Cortex of kidney (tissue), 1 donor: ENCODE data around the gene RALGPS2.
"Not testable (repeated sequence)": the region's sequence is repeated elsewhere in the genome, so short reads cannot be mapped to it uniquely, and the experiment has no call there.

Experiments used
- DNase-seq: peaks from one replicate; lab custom pipeline; 2025; lab: John Stamatoyannopoulos, UW

Gene RALGPS2

DNA sequence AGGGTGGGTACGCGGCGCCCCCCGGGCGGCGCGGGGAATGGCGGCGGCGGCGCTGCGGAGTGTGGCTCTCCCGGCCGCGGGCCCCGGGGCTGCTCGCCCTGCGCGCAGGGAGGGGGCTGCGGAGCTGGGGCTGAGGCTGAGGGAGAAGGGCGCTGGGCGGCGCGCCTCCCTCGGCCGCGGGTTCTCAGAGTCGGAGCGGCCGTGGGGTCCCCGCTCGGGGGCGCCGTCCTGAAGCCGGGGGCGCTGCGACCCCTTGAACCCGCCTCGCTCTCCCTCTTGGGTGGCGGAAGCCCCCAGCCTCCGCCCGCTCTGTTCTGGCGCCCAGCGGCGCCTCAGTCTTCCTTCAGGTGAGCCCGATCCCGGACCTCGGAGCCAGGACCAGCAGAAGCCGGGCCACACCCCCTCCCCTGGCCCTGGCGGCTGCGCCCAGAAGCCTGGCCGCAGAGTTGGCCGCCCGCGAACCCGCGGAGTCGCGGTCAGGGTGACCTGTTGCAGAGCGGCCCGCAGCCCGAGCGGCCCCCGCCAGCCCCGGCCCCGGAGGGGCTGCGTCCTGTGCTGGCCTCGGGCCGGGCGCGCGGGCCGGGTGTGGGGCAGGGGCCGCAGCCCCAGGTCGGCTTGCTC lies 532 bp downstream of the RALGPS2 start:
- DNase-seq, result no peak

DNA sequence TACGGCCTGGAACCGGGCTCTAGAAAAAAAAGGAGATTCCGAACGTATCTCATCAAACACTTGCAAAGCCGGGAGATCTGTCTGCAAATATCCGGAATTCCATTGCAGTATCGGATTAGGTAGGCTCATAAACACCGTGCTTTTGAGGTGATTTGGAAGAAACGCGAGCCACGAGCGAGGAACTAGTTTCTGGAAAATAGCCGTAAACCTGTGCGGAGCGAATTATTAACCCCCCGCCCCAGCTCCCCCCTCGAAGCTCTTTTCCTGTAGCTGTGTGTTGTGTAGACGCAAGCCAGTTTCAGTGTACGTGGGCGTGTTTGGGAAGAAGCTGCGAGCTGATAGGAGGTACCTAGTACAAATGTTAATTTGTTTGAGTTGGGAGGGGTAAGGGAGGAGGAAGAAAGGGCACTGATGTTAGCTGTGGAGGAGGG lies 1.1 kb downstream of the RALGPS2 start:
- no peak for DNase-seq

DNA sequence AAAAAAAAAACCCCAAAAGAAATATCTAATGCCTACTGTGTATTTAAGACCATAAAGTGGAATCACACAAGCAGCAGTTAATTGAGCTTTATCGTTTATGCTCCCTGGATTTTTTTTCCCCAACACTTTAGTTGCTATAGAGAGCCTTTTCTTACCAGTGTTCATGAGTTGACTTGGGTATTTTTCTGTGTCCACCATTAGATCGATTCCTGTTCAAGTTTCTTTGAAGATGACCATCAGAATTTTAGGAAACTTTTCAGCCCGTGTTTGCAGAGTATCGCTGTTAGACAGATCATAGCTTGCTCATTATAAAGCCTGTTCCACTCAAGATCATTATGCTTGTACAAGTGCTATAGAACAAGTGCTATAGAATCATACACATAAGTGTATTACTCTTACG lies 1.5 kb downstream of the RALGPS2 start:
- no peak for DNase-seq

GRCh38 chr1:178727014-178727895 lies 2.2 kb downstream of the RALGPS2 start:
- DNase-seq, result no peak

DNA sequence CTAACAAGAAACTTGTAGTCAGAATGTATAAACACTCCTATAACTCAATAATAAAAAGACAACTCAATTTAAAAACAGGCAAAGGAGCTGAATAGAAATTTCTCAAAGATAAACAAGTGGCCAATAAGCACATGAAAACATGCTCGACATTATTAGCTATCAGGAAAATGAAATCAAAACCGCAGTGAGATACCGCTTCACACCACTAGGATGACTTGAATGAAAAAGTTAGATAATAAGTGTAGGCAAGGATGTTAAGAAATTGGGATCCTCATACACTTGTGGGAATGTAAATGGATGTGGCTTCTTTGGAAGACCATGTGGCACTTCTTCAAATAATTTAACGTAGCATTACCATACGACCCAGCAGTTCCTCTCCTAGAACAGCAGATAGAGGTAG lies 8.9 kb downstream of the RALGPS2 start:
- DNase-seq, result no peak

- DNase-seq, result no peak
Observed at GRCh38 chr1:178738780-178739179, 13.7 kb downstream of the RALGPS2 start.

DNA sequence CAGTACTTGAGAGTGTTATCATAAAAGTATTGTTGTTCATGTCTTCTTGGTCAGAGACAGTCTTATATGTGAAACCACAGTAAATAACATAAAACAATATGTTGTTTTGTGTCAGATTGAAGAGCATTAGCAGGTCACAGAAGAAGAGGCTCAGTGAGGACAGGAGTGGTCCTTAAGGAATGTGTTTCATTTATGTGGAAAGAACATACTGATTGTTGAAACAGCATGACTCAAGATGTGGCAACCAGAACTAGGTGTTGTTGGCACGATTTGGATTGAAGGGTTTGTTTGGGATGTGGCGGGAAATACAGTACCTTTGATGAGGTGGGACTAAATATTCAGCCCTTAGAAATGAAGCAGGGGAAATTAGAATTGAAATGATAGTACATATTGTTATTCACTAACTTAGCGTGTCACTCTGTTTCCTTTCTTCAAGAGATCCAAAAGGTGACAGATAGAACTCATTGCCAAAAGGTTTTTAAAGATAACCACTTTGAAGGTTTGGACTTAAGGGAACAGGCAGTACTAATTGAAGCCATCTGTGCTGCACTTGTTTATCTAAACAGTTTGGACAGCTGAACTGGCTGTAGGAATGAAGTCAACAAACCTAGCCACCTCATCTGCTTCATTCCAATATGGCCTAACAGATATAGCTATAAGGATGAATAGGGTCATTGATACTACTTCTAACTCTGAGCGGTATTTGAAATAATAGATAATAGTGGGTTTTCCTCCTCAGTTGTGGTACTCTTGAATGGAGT lies 14.4 kb downstream of the RALGPS2 start:
- DNase-seq, result no peak

DNA sequence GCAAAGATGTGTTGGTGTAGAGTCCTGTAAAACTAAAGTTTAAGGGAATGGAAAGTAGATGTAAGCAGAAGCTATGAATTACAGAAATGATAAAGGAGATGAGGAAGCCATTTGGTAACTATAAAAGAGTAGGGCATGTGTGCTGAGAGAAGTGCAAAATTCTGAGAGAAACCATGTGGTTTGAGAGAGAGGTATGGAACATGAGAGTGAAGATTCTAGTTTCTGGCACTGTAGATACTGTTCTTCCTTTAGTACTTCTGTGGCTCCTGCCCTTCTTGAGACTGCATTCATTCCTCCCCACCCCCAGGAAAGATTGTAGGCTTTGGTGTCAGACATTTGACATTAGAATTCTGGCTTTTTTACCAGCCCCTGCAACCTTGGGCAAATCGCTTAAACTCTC lies 15.4 kb downstream of the RALGPS2 start:
- no peak for DNase-seq

DNA sequence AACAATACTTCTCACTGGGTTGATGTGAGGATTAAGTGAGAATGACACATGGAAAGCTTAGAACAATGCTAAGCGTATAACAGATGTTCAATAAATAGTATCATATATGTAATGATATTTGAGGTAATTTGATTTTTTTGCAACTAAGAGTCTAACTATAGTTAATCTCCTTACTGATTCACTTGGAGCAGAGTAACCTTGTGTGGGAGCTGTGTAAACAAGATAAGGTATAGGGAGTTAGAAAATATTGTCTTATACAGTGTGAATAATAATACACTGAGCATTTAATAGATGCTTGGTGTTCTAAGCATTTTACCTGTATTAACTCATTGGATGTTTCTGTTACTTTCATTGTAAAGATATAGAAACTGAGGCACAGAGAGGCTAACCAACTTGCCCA lies 15.9 kb downstream of the RALGPS2 start:
- no peak for DNase-seq

DNA sequence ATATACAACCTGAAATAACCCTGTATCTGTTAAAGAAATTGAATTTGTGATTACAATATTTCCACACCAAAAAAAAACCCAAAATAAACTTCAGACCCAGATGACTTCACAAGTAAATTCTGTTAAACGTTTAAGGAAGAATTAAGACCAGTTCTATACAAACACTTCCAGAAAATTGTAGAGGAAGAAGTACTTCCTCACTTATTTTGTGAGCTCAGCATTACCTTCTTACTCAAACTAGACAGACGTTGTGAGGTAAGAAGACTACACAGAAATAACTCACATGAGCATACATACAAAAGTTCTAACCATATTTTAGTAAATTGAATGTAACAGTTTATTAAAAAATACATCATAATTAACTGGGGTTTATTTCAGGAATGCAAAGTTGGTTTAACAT lies 18.8 kb downstream of the RALGPS2 start:
- no peak for DNase-seq

DNA sequence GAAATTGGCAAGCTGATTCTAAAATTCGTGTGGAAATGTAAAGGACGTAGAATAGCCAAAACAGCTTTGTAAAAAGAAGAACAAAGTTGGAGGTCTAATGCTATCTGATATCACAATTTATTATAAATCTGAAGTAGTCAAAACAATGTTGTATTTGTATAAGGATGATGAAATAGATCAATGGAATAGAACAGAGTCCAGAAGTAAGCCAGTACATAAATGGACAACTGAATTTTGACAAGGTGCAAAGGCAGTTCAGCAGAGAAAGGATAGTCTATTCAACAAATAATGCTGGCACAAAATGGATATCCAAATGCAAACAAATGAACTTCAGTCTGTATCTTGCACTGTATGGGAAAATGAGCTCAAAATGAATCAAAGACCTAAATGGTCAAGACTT lies 20.2 kb downstream of the RALGPS2 start:
- DNase-seq, result no peak

GRCh38 chr1:178746345-178746744 lies 21.3 kb downstream of the RALGPS2 start:
- no peak for DNase-seq

DNA sequence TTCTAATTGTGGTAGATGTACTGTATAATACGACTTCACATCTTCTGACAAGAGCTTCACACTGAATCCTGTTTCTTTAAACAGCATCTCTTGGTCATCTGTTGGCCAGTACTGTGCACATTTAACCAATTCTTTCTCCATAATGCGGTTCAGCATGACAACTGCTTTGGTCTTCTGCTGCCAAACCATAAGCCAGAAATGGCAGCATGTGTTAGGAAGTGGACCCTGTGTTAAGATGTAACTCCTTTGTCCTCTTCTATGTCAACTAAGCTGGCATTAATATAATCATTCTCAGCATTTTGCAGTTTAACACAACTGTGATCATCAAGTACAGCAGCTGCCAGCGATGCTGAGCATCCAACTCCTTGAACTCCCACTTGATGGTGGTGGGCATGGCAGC lies 22.3 kb downstream of the RALGPS2 start:
- not testable (repeated sequence) for DNase-seq

GRCh38 chr1:178749581-178750166 lies 24.6 kb downstream of the RALGPS2 start:
- no peak for DNase-seq

GRCh38 chr1:178751046-178751445 lies 26.0 kb downstream of the RALGPS2 start:
- DNase-seq, result no peak

DNA sequence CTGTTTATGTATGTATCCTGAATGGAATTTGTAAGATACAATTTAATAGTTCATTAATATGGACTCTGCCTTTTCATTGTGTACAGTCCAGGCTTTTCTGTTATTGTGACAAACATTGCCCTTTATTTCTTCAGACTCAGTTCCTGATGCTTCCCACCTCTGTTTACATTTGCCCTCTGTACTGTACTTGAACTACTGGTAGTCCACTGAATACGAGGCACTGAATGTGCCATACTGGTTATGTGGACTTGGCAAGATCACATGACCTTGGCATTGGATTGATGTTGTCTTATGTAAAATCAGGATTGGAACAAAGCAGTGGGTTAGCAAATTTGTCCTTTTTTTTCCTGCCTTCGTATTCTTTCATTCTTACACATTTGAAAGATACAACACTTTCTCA lies 27.8 kb downstream of the RALGPS2 start:
- no peak for DNase-seq

- not testable (repeated sequence) for DNase-seq
Observed at GRCh38 chr1:178754655-178755256, 29.7 kb downstream of the RALGPS2 start.

DNA sequence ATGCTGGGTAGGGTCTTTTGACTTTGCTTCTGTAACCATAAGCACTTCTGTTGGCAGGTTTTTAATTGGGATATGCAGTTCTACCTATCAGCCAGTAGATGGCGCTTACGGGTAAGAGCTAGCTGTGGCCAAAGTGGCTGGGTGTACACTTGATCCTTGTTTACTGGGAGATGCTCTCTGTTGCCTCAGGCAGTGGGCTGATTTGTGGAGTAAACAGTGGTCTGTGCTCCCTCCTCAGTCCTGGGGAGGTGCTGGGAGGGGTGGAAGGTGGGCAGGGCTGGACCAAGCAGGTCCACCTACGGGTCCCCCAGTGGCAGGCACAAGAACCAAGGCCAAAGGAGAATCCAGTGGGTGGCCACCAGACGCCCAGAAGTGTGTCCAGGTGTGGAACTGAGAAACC lies 43.4 kb downstream of the RALGPS2 start:
- DNase-seq, result no peak

DNA sequence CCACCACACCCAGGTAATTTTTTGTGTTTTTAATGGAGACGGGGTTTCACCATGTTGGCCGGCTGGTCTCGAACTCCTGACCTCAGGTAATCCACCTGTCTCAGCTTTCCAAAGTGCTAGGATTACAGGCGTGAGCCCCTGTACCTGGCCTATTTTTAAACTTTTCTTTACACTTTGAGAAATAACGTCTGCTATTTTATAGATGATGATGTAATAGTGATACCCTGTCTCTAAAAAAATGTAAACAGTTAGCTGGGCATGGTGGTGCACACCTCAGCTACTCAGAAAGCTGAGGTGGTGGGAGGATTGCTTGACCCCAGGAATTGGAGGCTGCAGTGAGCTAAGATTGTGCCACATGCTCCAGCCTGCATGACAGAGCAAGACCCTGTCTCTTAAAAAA lies 47.9 kb downstream of the RALGPS2 start:
- no peak for DNase-seq

- no peak for DNase-seq
Observed at GRCh38 chr1:178774263-178774662, 49.2 kb downstream of the RALGPS2 start.

- no peak for DNase-seq
Observed at GRCh38 chr1:178776553-178776952, 51.5 kb downstream of the RALGPS2 start.
